HG03045 (cell line): ENCODE results near the gene ADAM20.
"Not testable (repeated sequence)": the region's sequence is repeated elsewhere in the genome, so short reads cannot be mapped to it uniquely, and the experiment has no call there.

Experiments
- ATAC-seq: cut with Tn5 transposase; IDR thresholded peaks from one replicate; pipeline ENCODE4 v1.9.1; 2021; ENCODE audit warnings: mild to moderate bottlenecking, moderate library complexity; ENCODE audit not compliant: unreplicated experiment

The ADAM20 gene

GRCh38 chr14:70534904-70535303 is at the start of gene ADAM20:
TSS of gene ADAM20 (minus strand) at chr14:70535004. CDS start at chr14:70524757, 10,247 bp downstream.
- ATAC-seq: no peak

GRCh38 chr14:70576891-70577290 is 42.1 kb upstream of the ADAM20 start:
- no peak for ATAC-seq

- ATAC-seq: no peak
Observed at GRCh38 chr14:70573050-70573449, 38.2 kb upstream of the ADAM20 start.

GRCh38 chr14:70571139-70571538 is 36.3 kb upstream of the ADAM20 start:
- no peak for ATAC-seq

GRCh38 chr14:70567791-70568190 is 33.0 kb upstream of the ADAM20 start:
- ATAC-seq: no peak

GRCh38 chr14:70563869-70564268 is 29.1 kb upstream of the ADAM20 start:
- no peak for ATAC-seq

GRCh38 chr14:70563417-70563816 is 28.6 kb upstream of the ADAM20 start:
- no peak for ATAC-seq

- no peak for ATAC-seq
Observed at GRCh38 chr14:70558356-70558755, 23.6 kb upstream of the ADAM20 start.

GRCh38 chr14:70555890-70556289 is 21.1 kb upstream of the ADAM20 start:
- no peak for ATAC-seq

- no peak for ATAC-seq
Observed at GRCh38 chr14:70538087-70538486, 3.3 kb upstream of the ADAM20 start.

GRCh38 chr14:70536830-70537229 is 2.0 kb upstream of the ADAM20 start:
- ATAC-seq: no peak

GRCh38 chr14:70530417-70530816 is 4.4 kb downstream of the ADAM20 start:
- no peak for ATAC-seq

- ATAC-seq: no peak
Observed at GRCh38 chr14:70527501-70528105, 7.2 kb downstream of the ADAM20 start.

- ATAC-seq: no peak
Observed at GRCh38 chr14:70525691-70526090, 9.1 kb downstream of the ADAM20 start.

- ATAC-seq: no peak
Observed at GRCh38 chr14:70515811-70516210, 19.0 kb downstream of the ADAM20 start.

GRCh38 chr14:70514168-70515069 is 20.4 kb downstream of the ADAM20 start:
- no peak for ATAC-seq

GRCh38 chr14:70498191-70498590 is 36.6 kb downstream of the ADAM20 start:
- ATAC-seq: no peak

GRCh38 chr14:70489579-70490200 is 45.1 kb downstream of the ADAM20 start:
- no peak for ATAC-seq

- ATAC-seq: not testable (repeated sequence)
Observed at GRCh38 chr14:70477356-70478105, 57.3 kb downstream of the ADAM20 start.

- not testable (repeated sequence) for ATAC-seq
Observed at GRCh38 chr14:70475459-70475858, 59.3 kb downstream of the ADAM20 start.

- no peak for ATAC-seq
Observed at GRCh38 chr14:70473825-70474224, 61.0 kb downstream of the ADAM20 start.
